Pons (tissue), 1 donor: ENCODE data around the gene AKR1D1.
A peak's percentile ranks its signal among the peaks of the same experiment; 100 is the strongest.
"Not testable (repeated sequence)": the region's sequence is repeated elsewhere in the genome, so short reads cannot be mapped to it uniquely, and the experiment has no call there.

Experiments
- DNase-seq: peaks from one replicate; pipeline ENCODE4 v3.0.0-alpha.2; 2016; ENCODE audit warnings: low spot score

Gene AKR1D1

DNA sequence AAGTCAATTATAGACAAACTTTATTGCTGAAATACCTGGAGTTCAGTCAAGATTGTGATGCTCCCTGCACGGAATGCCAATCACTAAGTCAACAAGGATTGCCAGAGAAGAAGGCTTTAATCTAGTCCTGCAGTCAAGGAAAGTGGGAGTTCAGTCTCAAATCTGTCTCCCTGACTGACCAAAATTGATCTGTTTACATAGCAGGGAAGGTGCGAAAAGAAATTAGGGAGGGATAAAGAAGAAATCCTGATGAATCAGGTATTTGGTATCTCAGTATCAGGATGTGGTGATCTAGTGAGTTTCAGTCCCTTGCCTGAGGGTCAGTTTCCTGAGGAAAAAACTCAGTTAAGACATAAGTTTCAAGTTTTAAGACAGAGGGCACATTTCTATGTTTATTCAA lies 2.1 kb upstream of the AKR1D1 start:
- DNase-seq = no peak

DNA sequence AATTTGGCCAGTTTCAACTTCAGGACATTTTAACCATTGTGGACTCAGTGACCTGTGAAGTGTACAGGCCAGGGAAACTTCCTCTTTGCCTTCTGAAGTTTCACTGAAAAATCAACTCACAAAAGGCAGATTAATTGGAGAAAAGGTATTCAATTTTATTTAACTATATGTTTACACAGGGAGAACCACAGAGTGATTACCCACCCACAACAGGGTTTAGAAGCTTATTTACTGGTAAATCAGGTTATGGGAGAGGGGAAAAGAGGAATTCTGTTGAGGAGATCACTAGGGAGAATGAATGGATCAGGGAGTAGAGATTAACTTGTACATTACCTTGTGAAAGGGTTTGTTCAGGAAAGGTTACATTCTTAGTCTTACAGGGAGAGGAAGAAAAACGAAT lies 1.7 kb upstream of the AKR1D1 start:
- DNase-seq = no peak

DNA sequence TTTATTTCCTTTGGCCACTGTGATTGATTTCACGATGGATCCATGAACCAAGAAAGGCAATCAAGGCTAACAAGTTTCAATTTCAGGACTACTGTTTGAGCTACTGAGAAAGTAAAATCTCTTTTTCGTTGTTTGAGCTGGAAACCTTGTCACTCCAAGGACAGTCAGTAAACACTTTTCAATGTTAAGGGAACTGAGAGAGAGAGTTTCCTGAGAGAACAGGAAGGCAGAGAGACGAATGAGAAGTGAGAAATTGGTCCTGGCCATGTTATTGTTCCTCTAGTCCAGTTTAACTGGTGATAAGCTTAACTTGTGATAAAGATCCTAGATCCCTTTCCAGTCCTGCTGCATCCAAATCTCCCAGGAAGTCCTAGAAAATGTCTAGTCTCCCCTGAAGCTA lies 909 bp upstream of the AKR1D1 start:
- DNase-seq = peak; percentile 40

DNA sequence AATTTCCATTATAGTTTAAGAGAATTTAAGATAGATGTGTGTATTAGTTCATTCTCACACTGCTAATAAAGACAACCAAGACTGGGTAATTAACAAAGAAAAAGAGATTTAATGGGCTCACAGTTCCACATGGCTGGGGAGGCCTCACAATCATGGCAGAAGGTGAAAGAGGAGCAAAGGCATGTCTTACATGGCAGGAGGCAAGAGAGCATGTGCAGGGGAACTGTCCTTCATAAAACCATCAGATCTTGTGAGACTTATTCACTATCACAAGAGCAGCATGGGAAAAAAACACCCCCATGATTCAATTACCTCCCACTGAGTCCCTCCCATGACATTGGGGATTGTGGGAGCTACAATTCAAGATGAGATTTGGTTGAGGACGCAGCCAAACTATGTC lies 473 bp upstream of the AKR1D1 start:
- not testable (repeated sequence) for DNase-seq

DNA sequence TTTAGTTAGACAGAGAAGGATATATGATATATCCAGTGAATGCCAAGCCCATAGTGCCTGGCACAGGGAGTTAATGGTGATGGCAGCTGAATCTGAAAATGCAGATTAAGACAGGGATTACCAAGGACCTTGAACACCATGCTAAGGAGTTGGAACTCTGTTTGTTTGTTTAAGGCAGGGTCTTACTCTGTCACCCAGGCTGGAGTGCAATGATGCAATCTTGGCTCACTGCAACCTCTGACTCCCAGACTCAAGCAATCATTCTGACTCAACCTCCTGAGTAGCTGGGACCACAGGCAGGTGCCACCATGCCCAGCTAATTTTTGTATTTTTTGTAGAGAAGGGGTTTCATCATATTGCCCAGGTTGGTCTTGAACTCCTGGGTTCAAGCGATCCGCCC lies 1.6 kb downstream of the AKR1D1 start:
- no peak for DNase-seq

DNA sequence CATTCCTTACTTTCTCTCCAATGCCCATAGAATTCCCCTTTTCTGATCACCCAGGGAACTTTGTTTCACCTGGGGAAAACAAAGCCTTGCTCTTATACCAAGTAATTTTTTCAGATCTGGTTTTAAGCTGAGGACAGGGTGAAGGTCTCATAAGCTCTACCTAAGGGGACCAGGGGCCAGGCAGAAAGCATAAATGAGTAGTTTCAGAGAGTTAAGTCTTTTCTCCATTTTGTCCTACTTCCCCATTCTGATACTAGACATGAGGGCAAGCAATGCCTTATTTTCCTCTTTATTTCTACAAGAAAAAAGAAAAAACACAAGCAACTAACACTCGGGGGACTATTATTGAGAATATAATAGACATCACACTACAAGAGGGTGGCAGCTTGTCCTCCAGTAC lies 2.9 kb downstream of the AKR1D1 start:
- no peak for DNase-seq

DNA sequence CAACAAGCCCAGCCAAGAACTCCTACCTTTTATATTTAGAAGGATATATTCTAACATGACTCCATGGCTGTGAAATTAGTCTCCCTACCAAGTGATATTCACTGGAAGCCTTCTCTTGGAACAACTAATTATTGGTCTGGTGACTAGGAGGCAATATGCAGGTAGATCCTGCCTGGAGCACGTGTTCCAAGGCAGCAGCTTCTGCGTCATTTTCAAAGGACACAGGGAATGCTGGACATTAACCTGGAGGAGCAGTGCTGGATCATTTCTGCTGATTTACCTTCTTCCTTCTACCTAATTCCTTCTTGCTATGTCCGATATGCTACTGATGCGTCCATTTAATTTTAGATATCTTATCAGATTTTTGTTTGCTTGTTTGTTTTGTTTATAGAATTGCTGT lies 5.6 kb downstream of the AKR1D1 start:
- no peak for DNase-seq

DNA sequence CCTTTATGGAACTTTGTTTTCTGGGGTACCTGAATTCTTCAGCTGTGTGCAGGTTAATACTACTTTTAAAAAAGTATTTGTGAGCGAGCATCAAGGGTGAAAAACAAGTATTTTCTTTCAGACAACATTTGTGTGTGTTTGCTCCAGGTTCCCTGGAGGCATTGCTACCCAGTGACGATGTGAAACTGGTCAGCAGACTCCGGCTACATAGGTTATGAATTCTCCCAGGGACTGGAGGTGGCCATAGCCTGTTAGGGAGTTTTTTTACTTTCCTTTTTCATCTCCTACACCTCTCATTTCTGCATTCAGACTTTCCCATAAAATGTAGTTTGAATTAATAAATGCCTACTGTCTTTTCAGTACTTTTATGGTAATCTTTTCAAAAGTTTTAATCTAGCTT lies 7.6 kb downstream of the AKR1D1 start:
- no peak for DNase-seq

DNA sequence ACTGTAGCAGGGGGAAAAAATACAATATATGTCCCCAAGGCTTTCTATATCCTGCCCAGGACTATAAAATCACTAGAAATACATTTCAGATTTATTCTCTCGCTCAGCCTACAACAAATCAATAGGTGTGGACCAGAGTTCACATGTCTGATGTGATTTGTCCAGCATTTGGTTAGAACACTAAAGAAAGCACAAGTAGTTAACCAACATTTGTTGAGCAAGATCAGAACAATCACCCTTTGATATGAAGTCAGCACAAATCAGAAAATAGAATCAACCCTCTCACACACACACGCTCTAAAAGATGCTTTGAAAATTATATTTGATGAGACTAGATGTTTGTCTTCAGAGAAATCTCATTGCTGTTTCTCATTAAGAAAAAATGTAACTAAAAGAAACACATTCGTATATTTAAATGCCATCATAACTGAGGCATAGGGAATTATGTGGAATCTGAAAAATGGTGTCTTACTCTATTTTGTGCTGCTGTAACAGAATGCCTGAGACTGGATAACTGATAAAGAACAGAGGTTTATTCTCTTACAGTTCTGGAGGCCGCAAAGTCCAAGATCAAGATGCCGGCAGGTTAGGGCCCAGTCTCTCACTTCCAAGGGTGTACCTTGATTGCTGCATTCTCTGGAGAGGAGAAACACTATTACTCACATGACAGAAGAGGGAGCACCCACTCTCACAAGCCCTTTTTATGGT lies 10.5 kb downstream of the AKR1D1 start:
- peak; percentile 10 for DNase-seq

DNA sequence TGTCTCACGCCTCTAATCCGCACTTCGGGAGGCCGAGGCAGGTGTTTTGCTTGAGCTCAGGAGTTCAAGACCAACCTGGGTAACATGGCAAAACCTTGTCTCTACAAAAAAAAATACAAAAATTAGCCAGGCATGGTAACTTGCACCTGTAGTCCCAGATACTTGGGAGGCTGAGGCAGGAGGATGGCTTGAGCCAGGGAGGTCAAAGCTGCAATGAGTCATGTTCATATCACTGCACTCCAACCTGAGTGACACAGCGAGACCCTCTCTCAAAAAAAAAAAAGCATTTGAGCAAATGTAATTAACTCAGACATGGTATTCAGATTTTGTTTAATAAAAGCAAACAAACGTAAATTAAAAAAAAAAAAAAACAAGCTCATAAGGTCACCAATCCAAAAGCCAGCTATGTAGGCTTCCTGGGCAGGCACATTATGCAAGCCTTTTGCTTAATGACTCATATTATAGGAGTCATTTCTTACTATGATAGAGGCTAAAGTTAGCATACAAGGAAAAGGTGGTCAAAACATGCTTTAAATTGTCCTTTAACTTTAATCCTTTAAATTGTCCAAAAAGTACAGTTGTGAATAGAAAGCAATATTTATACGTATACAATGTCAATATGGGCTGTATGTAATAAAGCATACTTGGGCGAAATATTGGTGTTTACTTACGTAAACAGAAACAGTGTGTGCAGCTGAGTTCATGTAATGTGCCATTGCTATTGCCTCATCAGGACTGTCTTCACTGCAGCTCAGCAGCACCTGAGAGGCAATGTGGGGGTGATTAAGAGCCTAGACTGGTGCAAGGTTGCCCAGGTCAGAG lies 13.0 kb downstream of the AKR1D1 start:
- DNase-seq = no peak

DNA sequence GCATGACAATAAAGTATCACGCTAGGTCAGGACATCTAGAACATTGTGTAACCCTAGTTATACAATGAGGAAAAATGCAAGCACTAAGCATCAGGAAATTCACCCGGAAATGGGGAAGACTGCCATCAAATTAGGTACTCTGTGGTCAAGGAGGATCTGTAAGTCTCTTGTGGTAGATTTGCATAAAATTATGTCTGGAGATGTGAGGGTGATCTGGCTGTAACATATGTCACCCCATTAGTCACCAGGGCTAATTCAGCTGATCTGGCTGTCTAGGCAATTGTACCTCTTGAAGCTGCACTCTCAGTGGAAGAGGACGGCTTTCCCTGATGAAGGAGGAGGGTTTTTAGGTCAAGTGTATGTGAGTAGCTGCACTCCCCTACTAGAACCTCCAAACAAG lies 14.8 kb downstream of the AKR1D1 start:
- no peak for DNase-seq

DNA sequence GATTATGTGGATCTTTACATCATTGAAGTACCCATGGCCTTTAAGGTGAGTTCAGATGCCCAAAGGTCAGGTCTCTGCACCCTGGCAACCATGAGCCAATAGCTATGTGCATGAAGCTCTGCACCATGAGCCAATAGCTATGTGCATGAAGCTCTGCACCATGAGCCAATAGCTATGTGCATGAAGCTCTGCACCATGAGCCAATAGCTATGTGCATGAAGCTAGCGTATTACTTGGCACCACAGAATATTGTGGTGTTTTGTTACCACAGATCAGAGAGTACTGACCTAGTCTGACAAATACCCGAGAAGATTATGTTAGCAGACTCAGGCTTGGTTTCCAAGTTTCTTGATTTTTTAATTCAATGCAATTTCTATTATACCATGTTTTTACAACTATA lies 15.6 kb downstream of the AKR1D1 start:
- DNase-seq = not testable (repeated sequence)

DNA sequence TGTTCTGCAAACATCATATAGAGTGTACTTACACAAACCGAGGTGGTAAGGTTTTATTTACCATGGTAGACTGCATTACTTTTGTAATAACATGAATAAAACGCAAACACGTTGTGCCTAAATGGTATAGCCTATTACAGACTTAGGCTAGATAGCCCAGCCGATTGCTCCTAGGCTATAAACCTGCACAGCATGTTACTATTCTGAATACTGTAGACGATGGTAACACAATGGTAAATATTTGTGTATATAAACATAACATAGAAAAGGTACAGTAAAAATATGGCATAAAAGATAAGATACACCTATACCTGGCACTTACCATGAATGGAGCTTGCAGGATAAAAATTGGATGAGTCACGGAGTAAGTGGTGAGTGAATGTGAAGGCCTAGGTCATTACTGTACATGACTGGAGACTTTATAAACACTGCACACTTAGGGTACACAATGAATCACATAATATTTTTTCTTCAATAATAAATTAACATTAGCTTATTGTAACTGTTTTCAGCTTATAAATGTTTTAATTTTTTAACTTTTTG lies 16.3 kb downstream of the AKR1D1 start:
- DNase-seq = no peak

DNA sequence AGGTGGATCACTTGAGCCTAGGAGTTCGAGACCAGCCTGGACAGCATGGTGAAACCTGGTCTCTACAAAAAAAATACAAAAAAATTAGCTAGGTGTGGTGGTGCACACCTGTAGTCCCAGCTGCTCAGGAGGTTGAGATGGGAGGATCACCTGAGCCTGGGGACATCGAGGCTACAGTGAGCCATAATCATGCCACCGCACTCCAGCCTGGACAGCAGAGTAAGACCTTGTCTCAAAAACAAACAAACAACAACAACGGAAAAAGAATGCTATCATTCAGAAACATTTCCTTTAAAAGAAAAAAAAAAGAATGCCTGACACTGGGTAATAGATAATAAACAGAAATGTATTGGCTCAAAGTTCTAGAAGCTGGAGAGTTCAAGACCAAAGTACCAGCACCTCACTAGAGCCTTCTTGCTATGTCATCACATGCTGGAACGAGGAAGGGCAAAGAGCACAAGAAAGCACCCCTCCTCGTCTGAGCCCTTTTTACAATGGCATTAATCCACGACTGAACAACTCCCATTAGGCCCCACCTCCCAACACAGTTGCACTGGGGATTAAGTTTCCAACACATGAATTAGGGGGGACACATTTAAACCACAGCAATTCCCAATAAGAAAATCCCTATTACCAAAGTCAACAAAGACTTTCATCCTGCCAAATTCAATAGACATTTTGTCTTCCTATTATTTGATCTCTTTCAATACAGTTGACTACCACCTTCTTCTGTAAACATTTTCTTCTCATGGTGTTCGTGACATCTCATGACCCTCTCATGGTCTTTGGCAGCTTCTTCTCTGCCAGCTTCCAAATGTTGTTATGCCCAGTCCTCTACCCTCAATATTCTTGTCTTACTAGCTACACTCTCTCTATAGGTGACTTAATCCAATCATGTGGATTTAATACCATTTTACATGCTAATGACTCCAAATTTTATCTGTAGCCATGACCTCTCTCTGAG lies 20.0 kb downstream of the AKR1D1 start:
- DNase-seq = no peak

DNA sequence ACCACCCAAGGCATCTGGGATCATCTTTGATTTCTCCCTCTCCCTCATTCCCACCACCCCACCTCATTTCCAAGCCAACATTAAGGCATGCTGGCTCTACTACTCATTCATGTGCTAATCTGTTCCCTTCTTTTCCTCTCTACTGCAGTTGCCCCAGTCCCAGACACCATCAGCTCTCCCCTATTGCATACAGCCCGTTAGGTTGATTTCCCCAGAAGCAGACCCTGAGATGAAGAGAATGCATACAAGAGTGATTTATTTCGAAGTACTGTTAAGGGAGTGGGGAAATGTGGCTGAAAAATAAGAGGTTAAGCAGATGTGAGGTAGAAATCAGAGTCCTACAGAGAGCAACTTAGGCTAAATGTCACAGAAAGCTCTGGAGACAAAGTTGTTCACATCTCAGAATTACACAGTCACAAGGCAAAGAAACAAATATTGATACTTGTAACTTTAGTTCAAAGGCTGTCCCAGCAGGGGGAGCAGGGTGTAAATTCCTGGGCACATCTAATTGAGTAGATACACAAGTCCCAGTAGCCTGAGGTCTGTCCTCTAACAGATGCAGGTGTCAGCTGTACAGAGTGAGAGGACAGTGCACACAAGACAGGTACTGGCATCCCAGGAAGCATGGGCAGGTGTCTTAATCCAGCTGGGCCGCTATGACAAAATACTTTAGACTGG lies 20.9 kb downstream of the AKR1D1 start:
- peak; percentile 18 for DNase-seq

DNA sequence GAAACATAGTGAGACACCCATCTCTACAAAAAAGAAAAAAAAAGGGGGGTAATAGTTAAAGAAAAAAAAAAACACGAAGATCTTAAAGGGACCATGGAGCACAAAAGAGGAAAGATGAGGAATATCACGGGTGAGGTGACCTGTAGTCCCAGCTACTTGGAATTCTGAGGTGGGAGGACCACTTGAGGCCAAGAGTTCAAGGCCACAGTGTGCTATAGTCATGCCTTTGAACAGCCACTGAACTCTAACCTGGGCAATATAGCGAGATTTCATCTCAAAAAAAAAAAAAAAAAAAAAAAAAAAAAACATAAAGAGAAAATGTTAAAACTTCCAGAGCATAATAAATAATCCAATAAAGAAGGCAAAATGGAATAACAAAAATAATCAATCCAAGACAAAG lies 23.6 kb downstream of the AKR1D1 start:
- no peak for DNase-seq

DNA sequence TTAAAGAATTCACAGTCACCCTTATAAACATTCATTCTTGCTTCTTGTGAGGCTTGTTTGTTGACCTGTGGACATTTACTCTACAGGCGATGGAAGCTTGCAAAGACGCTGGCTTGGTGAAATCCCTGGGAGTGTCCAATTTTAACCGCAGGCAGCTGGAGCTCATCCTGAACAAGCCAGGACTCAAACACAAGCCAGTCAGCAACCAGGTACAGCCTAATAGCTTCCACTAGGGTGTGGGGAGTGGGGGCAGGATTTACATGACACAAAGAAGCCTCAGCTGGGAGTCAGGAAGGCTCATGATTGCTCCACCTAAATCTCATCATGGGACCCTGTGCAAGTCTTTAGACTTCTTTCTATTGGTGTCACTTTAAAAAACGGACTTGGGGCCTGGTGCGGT lies 29.0 kb downstream of the AKR1D1 start:
- DNase-seq = no peak

DNA sequence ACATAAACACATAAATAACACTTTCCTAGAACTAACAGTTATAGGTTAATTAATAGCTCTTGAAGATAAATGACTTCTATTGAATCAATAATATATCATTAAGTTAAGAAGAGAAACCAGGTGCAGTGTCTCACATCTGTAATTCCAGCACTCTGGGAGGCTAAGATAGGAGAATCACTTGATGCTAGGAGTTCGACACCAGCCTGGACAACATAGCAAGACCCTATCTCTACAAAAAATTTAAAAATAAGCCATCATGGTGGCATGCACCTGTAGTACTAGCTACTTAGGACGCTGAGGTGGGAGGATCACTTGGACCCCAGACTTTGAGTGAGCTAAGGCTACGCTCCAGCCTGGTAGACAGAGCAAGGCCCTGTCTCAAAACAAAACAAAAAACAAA lies 38.8 kb downstream of the AKR1D1 start:
- no peak for DNase-seq

DNA sequence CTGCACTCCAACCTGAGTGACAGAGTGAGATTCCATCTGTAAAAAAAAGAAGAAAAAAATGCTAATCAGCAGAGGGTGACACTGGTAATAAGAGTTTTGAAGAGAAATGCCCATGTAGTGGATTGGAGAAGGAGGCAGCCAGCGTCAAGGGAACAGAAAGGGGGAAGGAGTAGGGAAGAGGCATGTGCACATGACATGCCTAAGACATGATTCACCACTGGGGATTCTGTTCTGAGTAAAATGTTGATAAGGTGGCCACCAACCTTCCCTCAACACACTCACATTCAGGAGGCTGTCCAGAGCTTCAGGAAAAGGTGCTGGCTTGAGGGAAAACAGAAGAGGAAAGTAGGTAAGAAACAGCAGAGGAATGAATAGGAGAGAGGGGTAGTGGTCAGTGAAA lies 39.9 kb downstream of the AKR1D1 start:
- DNase-seq = no peak

DNA sequence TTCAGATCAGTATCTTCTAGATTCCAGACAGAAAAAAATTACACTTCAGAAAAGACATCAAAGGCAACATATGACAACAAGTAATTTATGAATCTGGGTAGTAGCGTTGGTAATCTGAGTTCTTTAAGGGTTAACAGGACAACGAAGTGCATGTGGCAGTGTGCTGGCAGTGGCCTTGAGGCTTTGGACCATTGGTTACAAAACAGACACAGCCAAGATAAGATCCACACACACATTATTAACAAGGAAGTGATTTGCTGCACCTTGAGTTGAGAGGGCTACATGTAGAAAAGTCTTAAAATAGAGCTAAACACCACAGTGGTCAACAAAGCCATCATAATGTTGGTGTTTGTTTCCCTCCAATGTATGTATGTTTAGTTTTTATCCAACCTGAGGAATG lies 40.6 kb downstream of the AKR1D1 start:
- no peak for DNase-seq

DNA sequence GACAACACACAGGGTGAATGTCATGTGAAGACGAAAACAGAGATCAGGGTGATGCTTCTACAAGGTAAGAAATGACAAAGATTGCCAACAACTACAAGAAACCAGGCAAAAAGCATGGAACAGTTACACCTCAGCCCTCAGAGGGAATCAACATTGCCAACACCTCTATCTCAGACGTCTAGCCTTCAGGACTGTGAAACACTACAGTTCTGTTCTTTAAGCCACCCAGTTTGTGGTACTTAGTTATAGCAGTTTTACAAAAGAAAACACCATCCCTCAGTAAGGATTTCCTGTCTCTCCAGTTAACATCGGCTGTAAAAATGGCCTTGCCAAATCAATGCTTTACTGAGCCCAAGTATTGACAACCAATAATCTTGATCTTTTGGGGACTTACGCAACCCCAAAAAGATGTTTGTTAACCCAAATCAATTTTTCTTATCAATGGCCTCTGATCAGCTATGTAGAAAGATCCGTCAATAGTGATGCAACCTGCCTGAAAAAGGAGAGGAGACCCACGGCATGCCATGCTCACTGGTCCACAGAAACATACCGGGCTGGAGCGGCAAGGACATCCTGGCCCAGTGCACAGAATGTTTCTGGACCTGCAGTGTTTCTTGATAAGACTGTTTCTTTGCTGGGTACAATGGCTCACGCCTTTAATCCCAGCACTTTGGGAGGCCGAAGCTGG lies 44.0 kb downstream of the AKR1D1 start:
- DNase-seq = no peak
